Karpas-422 (cell line): ENCODE measurements around the gene CCDC171. TPM values are rescaled to one million over a fixed set of nuclear protein-coding genes. Genes with fewer than 3 reads are reported as not detected.

Experiments used
- DNase-seq: peaks from one replicate; pipeline ENCODE4 v3.0.0-alpha.2; 2015
- H2AFZ ChIP-seq: fragments of 200-600 bp; sonication (generic); 2 replicates; pipeline ENCODE4 v1.6.1; 2014; ENCODE audit warnings: antibody characterized with exemption, low read length, mixed read lengths
- H3K27ac ChIP-seq: fragments of 200-600 bp; sonication (generic); 2 replicates; pipeline ENCODE4 v1.5.1; 2014; ENCODE audit warnings: mild to moderate bottlenecking, low read length, moderate library complexity
- H3K27me3 ChIP-seq: fragments of 200-600 bp; sonication (generic); 2 replicates; pipeline ENCODE4 v1.6.1; 2014; ENCODE audit warnings: low read length, mixed read lengths
- H3K36me3 ChIP-seq: fragments of 200-600 bp; sonication (generic); 2 replicates; pipeline ENCODE4 v1.6.1; 2014; ENCODE audit warnings: low read length, mixed read lengths; ENCODE audit not compliant: insufficient read depth
- H3K4me1 ChIP-seq: fragments of 200-600 bp; sonication (generic); 2 replicates; pipeline ENCODE4 v1.6.1; 2014; ENCODE audit warnings: mild to moderate bottlenecking, low read length, mixed read lengths
- H3K4me2 ChIP-seq: fragments of 200-600 bp; sonication (generic); 2 replicates; pipeline ENCODE4 v1.6.1; 2014; ENCODE audit warnings: low read length, low read depth, mild to moderate bottlenecking; ENCODE audit not compliant: poor library complexity, severe bottlenecking
- H3K4me3 ChIP-seq: fragments of 200-600 bp; sonication (generic); 2 replicates; pipeline ENCODE4 v1.5.1; 2014; ENCODE audit warnings: mild to moderate bottlenecking, antibody characterized with exemption, low read length, mixed read lengths
- H3K79me2 ChIP-seq: fragments of 200-600 bp; sonication (generic); 2 replicates; pipeline ENCODE4 v1.6.1; 2014; ENCODE audit warnings: mild to moderate bottlenecking, low read length, mixed read lengths
- H3K9ac ChIP-seq: fragments of 200-600 bp; sonication (generic); 2 replicates; pipeline ENCODE4 v1.6.0; 2014; ENCODE audit warnings: low read length
- H3K9me2 ChIP-seq: fragments of 200-600 bp; sonication (generic), shearing (Covaris generic); replicated peaks from 2 replicates; pipeline ENCODE4 v1.6.0; 2014; ENCODE audit warnings: mild to moderate bottlenecking, low read length, moderate library complexity; ENCODE audit not compliant: insufficient read depth
- H3K9me3 ChIP-seq: fragments of 300-700, 200-600 bp; sonication (generic); 2 replicates; pipeline ENCODE4 v1.6.1; 2014; ENCODE audit warnings: low read length, mixed read lengths
- H4K20me1 ChIP-seq: fragments of 200-600 bp; sonication (generic); 2 replicates; pipeline ENCODE4 v1.6.1; 2014; ENCODE audit warnings: mild to moderate bottlenecking, antibody characterized with exemption, low read length, low read depth; ENCODE audit not compliant: insufficient read depth
- total RNA-seq: library from RNA; depleted of rRNA; stranded (reverse); fragments of >200 nt; shearing (Covaris generic); gene quantifications from 2 replicates; pipeline ENCODE4 v1.2.3, GENCODE V29; 2014; ENCODE audit warnings: low replicate concordance

Gene CCDC171
- total RNA-seq, 1 experiment from 2014 or later: 3.1 TPM

GRCh38 chr9:15889555-15889954 is 336.7 kb downstream of the CCDC171 start:
- no peak overlapping the region for H3K4me2 ChIP-seq
- DNase-seq: no peak
- no peaks in the 10 kb centered on the region for H4K20me1 ChIP-seq
- no peaks in the 10 kb centered on the region for H3K9me2 ChIP-seq
- no peak overlapping the region for H3K4me3 ChIP-seq
- no peaks in the 10 kb centered on the region for H3K9me3 ChIP-seq
- no peaks in the 10 kb centered on the region for H3K27me3 ChIP-seq
- no peaks in the 10 kb centered on the region for H3K36me3 ChIP-seq
- H2AFZ ChIP-seq: no peak overlapping the region
- H3K4me1 ChIP-seq: no peaks in the 10 kb centered on the region
- H3K9ac ChIP-seq: no peak overlapping the region
- H3K79me2 ChIP-seq: no peaks in the 10 kb centered on the region
- H3K27ac ChIP-seq: no peak overlapping the region

DNA sequence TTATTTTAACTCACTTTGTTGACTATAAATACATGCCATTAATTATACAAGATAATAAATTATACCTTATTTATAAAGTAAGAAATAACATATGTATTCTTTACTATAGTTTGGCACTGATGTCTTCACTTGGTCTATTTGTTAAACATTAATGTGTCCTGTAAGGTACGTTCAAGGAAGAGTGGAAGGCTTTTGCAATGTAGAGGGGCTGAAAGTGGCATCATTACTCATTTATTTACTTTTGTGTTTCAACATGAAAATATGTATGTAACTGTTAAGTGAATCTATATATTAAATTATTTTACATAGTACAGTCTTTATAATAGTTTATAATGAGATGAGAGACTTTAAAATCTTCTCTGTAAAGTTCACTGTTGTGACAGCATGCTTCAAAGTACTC is 348.7 kb downstream of the CCDC171 start:
- no peak for DNase-seq
- H2AFZ ChIP-seq: no peak overlapping the region
- no peaks in the 10 kb centered on the region for H4K20me1 ChIP-seq
- no peak overlapping the region for H3K4me2 ChIP-seq
- no peaks in the 10 kb centered on the region for H3K27me3 ChIP-seq
- no peaks in the 10 kb centered on the region for H3K36me3 ChIP-seq
- H3K4me3 ChIP-seq: no peak overlapping the region
- no peaks in the 10 kb centered on the region for H3K4me1 ChIP-seq
- no peak overlapping the region for H3K27ac ChIP-seq
- no peak overlapping the region for H3K9ac ChIP-seq
- no peaks in the 10 kb centered on the region for H3K9me2 ChIP-seq
- H3K79me2 ChIP-seq: no peaks in the 10 kb centered on the region
- H3K9me3 ChIP-seq: peaks cover 3% of the 10 kb centered on the region; the same call in 1 of the 2 replicates

GRCh38 chr9:15909297-15909696 is 356.5 kb downstream of the CCDC171 start:
- H3K9me3 ChIP-seq: no peaks in the 10 kb centered on the region
- H3K9ac ChIP-seq: no peak overlapping the region
- no peaks in the 10 kb centered on the region for H3K79me2 ChIP-seq
- H2AFZ ChIP-seq: no peak overlapping the region
- no peaks in the 10 kb centered on the region for H3K27me3 ChIP-seq
- H3K27ac ChIP-seq: no peak overlapping the region
- DNase-seq: no peak
- H3K4me3 ChIP-seq: no peak overlapping the region
- H3K9me2 ChIP-seq: no peaks in the 10 kb centered on the region
- no peaks in the 10 kb centered on the region for H4K20me1 ChIP-seq
- H3K36me3 ChIP-seq: no peaks in the 10 kb centered on the region
- H3K4me1 ChIP-seq: no peaks in the 10 kb centered on the region
- H3K4me2 ChIP-seq: no peak overlapping the region

GRCh38 chr9:15915711-15916110 is 362.9 kb downstream of the CCDC171 start:
- H3K79me2 ChIP-seq: no peaks in the 10 kb centered on the region
- H3K9ac ChIP-seq: no peak overlapping the region
- H4K20me1 ChIP-seq: no peaks in the 10 kb centered on the region
- H3K4me2 ChIP-seq: no peak overlapping the region
- no peak overlapping the region for H3K27ac ChIP-seq
- H3K4me1 ChIP-seq: no peaks in the 10 kb centered on the region
- H3K36me3 ChIP-seq: no peaks in the 10 kb centered on the region
- no peaks in the 10 kb centered on the region for H3K9me2 ChIP-seq
- no peaks in the 10 kb centered on the region for H3K27me3 ChIP-seq
- DNase-seq: no peak
- no peak overlapping the region for H3K4me3 ChIP-seq
- H2AFZ ChIP-seq: no peak overlapping the region
- no peaks in the 10 kb centered on the region for H3K9me3 ChIP-seq

DNA sequence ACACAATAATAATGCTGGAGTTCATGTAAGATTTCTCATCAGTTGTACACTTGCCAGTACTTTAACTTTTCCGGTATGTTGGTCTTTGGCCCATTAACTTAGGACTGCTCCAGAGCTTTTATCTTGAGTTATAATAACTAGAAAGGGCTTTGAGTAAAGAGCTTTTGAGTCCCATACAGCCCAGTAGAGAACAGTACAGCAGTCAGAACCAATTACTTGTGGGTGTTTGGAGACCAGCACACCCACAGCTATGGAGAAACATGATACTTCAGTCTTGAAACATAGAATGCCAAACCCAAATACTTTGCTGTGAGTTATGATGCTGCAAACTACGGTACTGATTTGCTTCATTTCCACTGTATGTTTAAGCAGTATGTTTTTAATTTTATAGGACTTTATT is 374.3 kb downstream of the CCDC171 start:
- Histone ChIP-seq H3K9ac (no peak overlapping the region), H3K4me1 (no peaks in the 10 kb centered on the region), H3K4me2 (no peak overlapping the region), H2AFZ (no peak overlapping the region), H3K9me2 (no peaks in the 10 kb centered on the region), H4K20me1 (no peaks in the 10 kb centered on the region), H3K27me3 (no peaks in the 10 kb centered on the region), H3K36me3 (no peaks in the 10 kb centered on the region), H3K4me3 (no peak overlapping the region), H3K27ac (no peak overlapping the region), H3K79me2 (no peaks in the 10 kb centered on the region), H3K9me3 (no peaks in the 10 kb centered on the region)
- DNase-seq: no peak

- Histone ChIP-seq H3K9ac (no peak overlapping the region), H3K4me1 (no peaks in the 10 kb centered on the region), H3K9me3 (no peaks in the 10 kb centered on the region), H4K20me1 (no peaks in the 10 kb centered on the region), H3K4me2 (no peak overlapping the region), H3K27me3 (no peaks in the 10 kb centered on the region), H3K27ac (no peak overlapping the region), H3K36me3 (no peaks in the 10 kb centered on the region), H3K4me3 (no peak overlapping the region), H3K9me2 (no peaks in the 10 kb centered on the region), H2AFZ (no peak overlapping the region), H3K79me2 (no peaks in the 10 kb centered on the region)
- no peak for DNase-seq
Measured at GRCh38 chr9:15935661-15936305, 382.9 kb downstream of the CCDC171 start.

- H3K36me3 ChIP-seq: no peaks in the 10 kb centered on the region
- H3K79me2 ChIP-seq: no peaks in the 10 kb centered on the region
- no peak overlapping the region for H2AFZ ChIP-seq
- H4K20me1 ChIP-seq: no peaks in the 10 kb centered on the region
- no peak for DNase-seq
- no peaks in the 10 kb centered on the region for H3K9me2 ChIP-seq
- no peaks in the 10 kb centered on the region for H3K27me3 ChIP-seq
- H3K9me3 ChIP-seq: no peaks in the 10 kb centered on the region
- no peak overlapping the region for H3K9ac ChIP-seq
- H3K4me3 ChIP-seq: no peak overlapping the region
- no peaks in the 10 kb centered on the region for H3K4me1 ChIP-seq
- no peak overlapping the region for H3K4me2 ChIP-seq
- no peak overlapping the region for H3K27ac ChIP-seq
Measured at GRCh38 chr9:15936306-15936921, 383.6 kb downstream of the CCDC171 start.

DNA sequence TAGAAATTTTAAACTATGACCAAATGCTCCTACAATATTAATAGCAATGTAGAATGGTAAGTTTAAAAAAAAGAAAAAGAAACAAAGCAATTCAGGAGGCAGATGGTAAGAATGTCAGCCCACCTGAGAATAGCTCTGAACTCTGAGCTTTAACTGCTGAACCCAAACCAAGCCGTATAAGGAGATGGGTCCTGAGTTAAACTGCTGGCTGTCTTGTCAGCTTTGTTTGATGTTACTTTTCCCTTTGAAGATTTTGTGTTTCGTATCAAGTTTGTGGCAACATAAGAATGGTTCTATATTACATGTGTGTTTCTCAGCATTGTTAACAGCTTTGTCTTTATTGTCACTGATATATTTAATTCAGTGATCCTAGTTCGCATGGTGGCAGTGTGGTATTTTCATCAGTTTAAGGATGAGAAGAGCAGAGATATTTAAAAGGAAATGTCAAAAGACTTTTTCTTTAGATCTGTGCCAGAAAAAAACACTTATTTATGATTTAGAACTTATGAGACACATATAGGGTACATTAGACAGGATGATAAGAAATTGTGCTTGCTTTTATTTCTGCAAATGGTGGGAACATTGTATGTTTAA is 390.1 kb downstream of the CCDC171 start:
- no peaks in the 10 kb centered on the region for H3K9me3 ChIP-seq
- H3K27me3 ChIP-seq: no peaks in the 10 kb centered on the region
- no peaks in the 10 kb centered on the region for H3K36me3 ChIP-seq
- no peaks in the 10 kb centered on the region for H3K9me2 ChIP-seq
- no peak overlapping the region for H3K27ac ChIP-seq
- H4K20me1 ChIP-seq: no peaks in the 10 kb centered on the region
- H3K9ac ChIP-seq: no peak overlapping the region
- no peak for DNase-seq
- H2AFZ ChIP-seq: no peak overlapping the region
- H3K4me1 ChIP-seq: no peaks in the 10 kb centered on the region
- no peak overlapping the region for H3K4me3 ChIP-seq
- no peaks in the 10 kb centered on the region for H3K79me2 ChIP-seq
- H3K4me2 ChIP-seq: no peak overlapping the region
